DMS153 (cell line): ENCODE results near the gene ALAS1.

Experiments
- DNase-seq: peaks from one replicate; lab custom pipeline; 2025; lab: John Stamatoyannopoulos, UW

ALAS1 gene

GRCh38 chr3:52198643-52199608 lies 966 bp downstream of the ALAS1 start:
- no peak for DNase-seq

GRCh38 chr3:52200981-52201679 lies 3.2 kb downstream of the ALAS1 start:
- DNase-seq: no peak

- DNase-seq: no peak
These were observed 4.6 kb downstream of the ALAS1 start for GRCh38 chr3:52202384-52203077.

GRCh38 chr3:52203701-52204100 lies 5.7 kb downstream of the ALAS1 start:
- DNase-seq: no peak

- peak; percentile 83 for DNase-seq
These were observed 6.5 kb downstream of the ALAS1 start for GRCh38 chr3:52204337-52205073.

GRCh38 chr3:52205727-52206372 lies 7.9 kb downstream of the ALAS1 start:
- DNase-seq: no peak

- no peak for DNase-seq
These were observed 10.6 kb downstream of the ALAS1 start for GRCh38 chr3:52208556-52208955.

- no peak for DNase-seq
These were observed 12.1 kb downstream of the ALAS1 start for GRCh38 chr3:52210037-52210436.

- no peak for DNase-seq
These were observed 12.6 kb downstream of the ALAS1 start for GRCh38 chr3:52210550-52211046.

- DNase-seq: no peak
These were observed 13.4 kb downstream of the ALAS1 start for GRCh38 chr3:52211268-52211891.

GRCh38 chr3:52213005-52213404 lies 15.0 kb downstream of the ALAS1 start:
- DNase-seq: no peak

- DNase-seq: no peak
These were observed 15.9 kb downstream of the ALAS1 start for GRCh38 chr3:52213901-52214300.

GRCh38 chr3:52215351-52215750 lies 17.4 kb downstream of the ALAS1 start:
- no peak for DNase-seq

- DNase-seq: peak; percentile 48
These were observed 18.8 kb downstream of the ALAS1 start for GRCh38 chr3:52216585-52217408.

- no peak for DNase-seq
These were observed 19.4 kb downstream of the ALAS1 start for GRCh38 chr3:52217409-52217805.

- no peak for DNase-seq
These were observed 20.1 kb downstream of the ALAS1 start for GRCh38 chr3:52218026-52218425.

- no peak for DNase-seq
These were observed 20.5 kb downstream of the ALAS1 start for GRCh38 chr3:52218454-52218853.

- DNase-seq: no peak
These were observed 21.1 kb downstream of the ALAS1 start for GRCh38 chr3:52218937-52219650.

- no peak for DNase-seq
These were observed 22.5 kb downstream of the ALAS1 start for GRCh38 chr3:52220380-52221026.
